ENCODE measurements around the gene PRCP. TPM values are rescaled to one million over a fixed set of nuclear protein-coding genes. Genes with fewer than 3 reads are reported as not detected.

PRCP gene
- total RNA-seq, 3 donors from 2014 or later = 54.4 to 87.7 (median 61.8) TPM

GRCh38 chr11:82862379-82862778 is 37.9 kb downstream of the PRCP start:
- no peak overlapping the region for H3K27ac ChIP-seq

GRCh38 chr11:82859750-82860149 is 40.5 kb downstream of the PRCP start:
- Histone ChIP-seq H3K4me1 (no peaks in the 10 kb centered on the region), H3K9me3 (no peaks in the 10 kb centered on the region), H3K27me3 (no peaks in the 10 kb centered on the region), H3K27ac (no peak overlapping the region), H3K4me3 (no peak overlapping the region), H3K36me3 (no peaks in the 10 kb centered on the region)
- TF ChIP-seq POLR2A (IDR thresholded peaks at IDR 0.05) (no peak), CTCF (IDR thresholded peaks at IDR 0.05) (no peak), POLR2AphosphoS5 (IDR thresholded peaks at IDR 0.05) (no peak)
- intact Hi-C loops (cut with DNase I; ENCODE audit: low total_unique reads) = no loop called here
- DNase-seq (ENCODE audit: low spot score in 2 of 2) = no peak

More at GRCh38 chr11:82862379-82862778, 37.9 kb downstream of the PRCP start:
- Histone ChIP-seq H3K9me3 (no peaks in the 10 kb centered on the region), H3K27me3 (no peaks in the 10 kb centered on the region), H3K4me3 (no peak overlapping the region), H3K4me1 (no peaks in the 10 kb centered on the region), H3K36me3 (no peaks in the 10 kb centered on the region)
- TF ChIP-seq CTCF (IDR thresholded peaks at IDR 0.05) (no peak), POLR2A (IDR thresholded peaks at IDR 0.05) (no peak), POLR2AphosphoS5 (IDR thresholded peaks at IDR 0.05) (no peak)
- no peak for DNase-seq (ENCODE audit: low spot score in 2 of 2)
- intact Hi-C loops (cut with DNase I; ENCODE audit: low total_unique reads) = no loop called here

GRCh38 chr11:82858556-82859091 is 41.6 kb downstream of the PRCP start:
- H3K4me1 ChIP-seq = no peaks in the 10 kb centered on the region
- H3K4me3 ChIP-seq = no peak overlapping the region
- H3K27me3 ChIP-seq = no peaks in the 10 kb centered on the region
- no peaks in the 10 kb centered on the region for H3K36me3 ChIP-seq
- no peaks in the 10 kb centered on the region for H3K9me3 ChIP-seq
- intact Hi-C loops (cut with DNase I; ENCODE audit: low total_unique reads) = no loop called here
- no peak for DNase-seq (ENCODE audit: low spot score in 2 of 2)
- peak overlapping the region in 1 of 2 donors; percentile 3 for H3K27ac ChIP-seq
- TF ChIP-seq CTCF (IDR thresholded peaks at IDR 0.05) = no peak
- TF ChIP-seq POLR2AphosphoS5 (IDR thresholded peaks at IDR 0.05) = no peak
- TF ChIP-seq POLR2A (IDR thresholded peaks at IDR 0.05) = no peak

GRCh38 chr11:82858133-82858532 is 42.1 kb downstream of the PRCP start:
- Histone ChIP-seq H3K27me3 (no peaks in the 10 kb centered on the region), H3K9me3 (no peaks in the 10 kb centered on the region), H3K36me3 (no peaks in the 10 kb centered on the region), H3K4me3 (no peak overlapping the region), H3K4me1 (no peaks in the 10 kb centered on the region), H3K27ac (peak overlapping the region in 1 of 2 donors; percentile 3)
- no peak for TF ChIP-seq CTCF (IDR thresholded peaks at IDR 0.05)
- no peak for TF ChIP-seq POLR2A (IDR thresholded peaks at IDR 0.05)
- no peak for TF ChIP-seq POLR2AphosphoS5 (IDR thresholded peaks at IDR 0.05)
- intact Hi-C loops (cut with DNase I; ENCODE audit: low total_unique reads) = no loop called here
- no peak for DNase-seq (ENCODE audit: low spot score in 2 of 2)

GRCh38 chr11:82857145-82857544 is 43.1 kb downstream of the PRCP start:
- Histone ChIP-seq H3K27ac (no peak overlapping the region), H3K36me3 (no peaks in the 10 kb centered on the region), H3K4me1 (no peaks in the 10 kb centered on the region), H3K9me3 (no peaks in the 10 kb centered on the region), H3K4me3 (no peak overlapping the region), H3K27me3 (no peaks in the 10 kb centered on the region)
- intact Hi-C loops (cut with DNase I; ENCODE audit: low total_unique reads) = no loop called here
- TF ChIP-seq POLR2AphosphoS5 (IDR thresholded peaks at IDR 0.05) (no peak), CTCF (IDR thresholded peaks at IDR 0.05) (no peak), POLR2A (IDR thresholded peaks at IDR 0.05) (no peak)
- DNase-seq (ENCODE audit: low spot score in 2 of 2) = no peak

All from breast epithelium (tissue), 4 donors.